ENCODE measurements around the gene ASIC3. TPM values are rescaled to one million over a fixed set of nuclear protein-coding genes. Genes with fewer than 3 reads are reported as not detected.
A peak's percentile ranks its signal among the peaks of the same experiment; 100 is the strongest.

ASIC3 gene
- total and polyA plus RNA-seq, 2 experiments from 2014 or later = 2.1 to 4.5 TPM

GRCh38 chr7:151083824-151084160, 35.5 kb downstream of the ASIC3 start:
- peaks cover 14% of the 10 kb centered on the region for H4K20me1 ChIP-seq (ENCODE audit: insufficient read depth, poor library complexity, severe bottlenecking)
- H3K4me3 ChIP-seq = peak overlapping the region; percentile 91
- H3K9me2 ChIP-seq (replicated peaks; ENCODE audit: insufficient read depth) = no peaks in the 10 kb centered on the region
- H3K27me3 ChIP-seq = no peaks in the 10 kb centered on the region
- H2AFZ ChIP-seq = peak overlapping the region; percentile 79
- H3K4me1 ChIP-seq (ENCODE audit: insufficient read depth) = peaks cover 55% of the 10 kb centered on the region
- peak overlapping the region; percentile 90 for H3K4me2 ChIP-seq
- H3K79me2 ChIP-seq = peaks cover 55% of the 10 kb centered on the region
- WGBS (ENCODE audit: low lambda C conversion rate, missing lambda C conversion rate) = 36% methylated on average over 3 of the region's 3 CpGs
- no peak for DNase-seq (ENCODE audit: low spot score)
- peak overlapping the region; percentile 94 for H3K27ac ChIP-seq
- no peak for TF ChIP-seq EZH2phosphoT487 (IDR thresholded peaks at IDR 0.05; ENCODE audit: low read depth, severe bottlenecking, unreplicated experiment)
- H3K36me3 ChIP-seq (replicated peaks; ENCODE audit: insufficient read depth, low read depth) = no peaks in the 10 kb centered on the region
- H3K9me3 ChIP-seq (ENCODE audit: low read depth) = no peaks in the 10 kb centered on the region

GRCh38 chr7:151085329-151085690, 37.0 kb downstream of the ASIC3 start:
- Histone ChIP-seq H3K4me1 (ENCODE audit: insufficient read depth) (peaks cover 60% of the 10 kb centered on the region), H3K27me3 (no peaks in the 10 kb centered on the region), H2AFZ (no peak overlapping the region), H4K20me1 (ENCODE audit: insufficient read depth, poor library complexity, severe bottlenecking) (peaks cover 24% of the 10 kb centered on the region), H3K36me3 (replicated peaks; ENCODE audit: insufficient read depth, low read depth) (no peaks in the 10 kb centered on the region), H3K9me3 (ENCODE audit: low read depth) (no peaks in the 10 kb centered on the region), H3K27ac (peak overlapping the region; percentile 91), H3K4me2 (peak overlapping the region; percentile 100), H3K79me2 (peaks cover 55% of the 10 kb centered on the region), H3K4me3 (no peak overlapping the region), H3K9me2 (replicated peaks; ENCODE audit: insufficient read depth) (no peaks in the 10 kb centered on the region)
- TF ChIP-seq EZH2phosphoT487 (IDR thresholded peaks at IDR 0.05; ENCODE audit: low read depth, severe bottlenecking, unreplicated experiment) = no peak
- no peak for TF ChIP-seq CTCF (IDR thresholded peaks at IDR 0.05; ENCODE audit: poor library complexity)
- no peak for TF ChIP-seq EZH2 (IDR thresholded peaks at IDR 0.05; ENCODE audit: borderline replicate concordance)
- no peak for DNase-seq (ENCODE audit: low spot score)
- WGBS (ENCODE audit: low lambda C conversion rate, missing lambda C conversion rate) = 39% methylated on average over 5 of the region's 5 CpGs

GRCh38 chr7:151085691-151086620, 37.6 kb downstream of the ASIC3 start, which contains the start of gene AGAP3:
Gene AGAP3 (plus strand): TSS chr7:151086475. CDS start chr7:151086742, 267 bp downstream.
- Histone ChIP-seq H3K27ac (peak within 1 kb of the TSS; percentile 91), H3K4me3 (peak within 1 kb of the TSS; percentile 95), H3K27me3 (no peaks in the 10 kb centered on the region), H3K4me2 (peak within 1 kb of the TSS; percentile 100), H3K4me1 (ENCODE audit: insufficient read depth) (peaks cover 61% of the 10 kb centered on the region), H3K9me3 (ENCODE audit: low read depth) (no peaks in the 10 kb centered on the region), H4K20me1 (ENCODE audit: insufficient read depth, poor library complexity, severe bottlenecking) (peaks cover 30% of the 10 kb centered on the region), H3K79me2 (peaks cover 59% of the 10 kb centered on the region), H2AFZ (peak within 1 kb of the TSS; percentile 89), H3K36me3 (replicated peaks; ENCODE audit: insufficient read depth, low read depth) (no peaks in the 10 kb centered on the region), H3K9me2 (replicated peaks; ENCODE audit: insufficient read depth) (no peaks in the 10 kb centered on the region)
- WGBS (ENCODE audit: low lambda C conversion rate, missing lambda C conversion rate) = 1% methylated on average over 22 of the region's 84 CpGs
- TF ChIP-seq EZH2 (IDR thresholded peaks at IDR 0.05; ENCODE audit: borderline replicate concordance) (no peak), CTCF (IDR thresholded peaks at IDR 0.05; ENCODE audit: poor library complexity) (no peak), EZH2phosphoT487 (IDR thresholded peaks at IDR 0.05; ENCODE audit: low read depth, severe bottlenecking, unreplicated experiment) (no peak)
- DNase-seq (ENCODE audit: low spot score) = peak; percentile 91

- Histone ChIP-seq H2AFZ (peak overlapping the region; percentile 66), H3K9me3 (ENCODE audit: low read depth) (no peaks in the 10 kb centered on the region), H3K4me3 (peak overlapping the region; percentile 95), H3K4me2 (peak overlapping the region; percentile 100), H3K27me3 (no peaks in the 10 kb centered on the region), H3K79me2 (peaks cover 64% of the 10 kb centered on the region), H3K36me3 (replicated peaks; ENCODE audit: insufficient read depth, low read depth) (no peaks in the 10 kb centered on the region), H4K20me1 (ENCODE audit: insufficient read depth, poor library complexity, severe bottlenecking) (peaks cover 39% of the 10 kb centered on the region), H3K4me1 (ENCODE audit: insufficient read depth) (peaks cover 52% of the 10 kb centered on the region), H3K27ac (peak overlapping the region; percentile 83), H3K9me2 (replicated peaks; ENCODE audit: insufficient read depth) (no peaks in the 10 kb centered on the region)
- 1% methylated on average over 34 of the region's 56 CpGs for WGBS (ENCODE audit: low lambda C conversion rate, missing lambda C conversion rate)
- peak; percentile 55 for DNase-seq (ENCODE audit: low spot score)
- no peak for TF ChIP-seq CTCF (IDR thresholded peaks at IDR 0.05; ENCODE audit: poor library complexity)
- TF ChIP-seq EZH2phosphoT487 (IDR thresholded peaks at IDR 0.05; ENCODE audit: low read depth, severe bottlenecking, unreplicated experiment) = no peak
- no peak for TF ChIP-seq EZH2 (IDR thresholded peaks at IDR 0.05; ENCODE audit: borderline replicate concordance)
These were observed 38.5 kb downstream of the ASIC3 start for GRCh38 chr7:151086802-151087244.
